GM12878 (cell line): Measurements from ENCODE around the gene ZBTB49.

Experiments used
- CEBPZ ChIP-seq: fragments of 150-350 bp; IDR thresholded peaks from 2 replicates; pipeline ENCODE4 v1.6.1; 2016; ENCODE audit warnings: low read depth, low read length
- CTCF ChIP-seq, 3 experiments: IDR thresholded peaks in 2 of 3; conservative IDR thresholded peaks in 1 of 3; 2 replicates each; pipeline ENCODE4 v1.5.1; 2011; ENCODE audit warnings: low read depth in 3 of 3, low read length in 3 of 3, mild to moderate bottlenecking in 3 of 3, control low read depth in 2 of 3, moderate library complexity in 2 of 3, inconsistent platforms in 1 of 3, mixed read lengths in 1 of 3; ENCODE audit not compliant: control insufficient read depth in 2 of 3, insufficient read depth in 1 of 3; ENCODE audit errors: extremely low read depth in 1 of 3
- FOS ChIP-seq: IDR thresholded peaks from 3 replicates; pipeline ENCODE4 v1.6.1; 2011; ENCODE audit warnings: borderline replicate concordance; ENCODE audit not compliant: insufficient read length; ENCODE audit errors: extremely low read depth
- MEF2B ChIP-seq: fragments of 450-650 bp; IDR thresholded peaks from 2 replicates; pipeline ENCODE4 v1.6.1; 2018; ENCODE audit warnings: mild to moderate bottlenecking, moderate library complexity; ENCODE audit not compliant: partially characterized antibody, poor library complexity, severe bottlenecking
- SKIL ChIP-seq: fragments of 450-650 bp; IDR thresholded peaks from 2 replicates; pipeline ENCODE4 v1.6.1; 2017; ENCODE audit warnings: mild to moderate bottlenecking, low read depth, inconsistent platforms; ENCODE audit not compliant: poor library complexity, severe bottlenecking

- TF ChIP-seq MEF2B (no peak), FOS (no peak), CTCF (IDR thresholded peaks at IDR 0.05 in 2 of 3, conservative IDR thresholded peaks at IDR 0.05 in 1 of 3; ENCODE audit: control insufficient read depth in 2 of 3, extremely low read depth in 1 of 3, insufficient read depth in 1 of 3, low read depth in 3 of 3, low read length in 3 of 3) (no peak), CEBPZ (no peak), SKIL (no peak)
Measured at GRCh38 chr4:4325321-4325720, 35.3 kb downstream of the ZBTB49 start.
